IMR-90 (cell line): ENCODE measurements around the gene DICER1. TPM values are rescaled to one million over a fixed set of nuclear protein-coding genes. Genes with fewer than 3 reads are reported as not detected.

Experiments used
- ATAC-seq: fragments of 200-7000 bp; cut with Tn5 transposase; 2 replicates; pipeline ENCODE4 v1.9.1; 2020; ENCODE audit warnings: low read depth, mild to moderate bottlenecking, moderate library complexity
- BruUV-seq: library from RNA; stranded (reverse); fragments of 400-500 nt; replicated peaks from 2 replicates; lab custom pipeline; 2021; lab: Mats Ljungman, UMichigan
- CTCF ChIA-PET: fragments of 300-600 bp; formaldehyde crosslinking; extraction: SDS; loops from one replicate; lab custom pipeline; 2021; ENCODE audit warnings: antibody characterized with exemption; lab: Yijun Ruan, JAX
- POLR2A ChIA-PET: fragments of 300-600 bp; sonication (Branson Sonifier 250); formaldehyde crosslinking; loops from one replicate; lab custom pipeline; 2022; ENCODE audit warnings: antibody characterized with exemption; ENCODE audit not compliant: unreplicated experiment; lab: Charles Lee
- DNase-seq: peaks from one replicate; pipeline ENCODE4 v3.0.0; 2013
- H2AFZ ChIP-seq: replicated peaks from 2 replicates; pipeline ENCODE3; 2013; ENCODE audit warnings: low read length, mild to moderate bottlenecking; ENCODE audit not compliant: poor library complexity
- H2AK5ac ChIP-seq: 2 replicates; pipeline ENCODE4 v1.6.1; 2013; ENCODE audit warnings: low read depth, low read length, inconsistent platforms
- H2AK9ac ChIP-seq: replicated peaks from 2 replicates; pipeline ENCODE3; 2013; ENCODE audit warnings: mild to moderate bottlenecking, low read depth, low read length, moderate library complexity; ENCODE audit not compliant: poor library complexity
- H2BK120ac ChIP-seq: 2 replicates; pipeline ENCODE4 v1.6.1; 2013; ENCODE audit warnings: low read depth, low read length, inconsistent platforms
- H2BK15ac ChIP-seq: 3 replicates; pipeline ENCODE4 v1.6.1; 2013; ENCODE audit warnings: low read depth, low read length, inconsistent platforms
- H2BK20ac ChIP-seq: 2 replicates; pipeline ENCODE4 v1.6.1; 2013; ENCODE audit warnings: low read depth, mild to moderate bottlenecking, inconsistent platforms, low read length, moderate library complexity
- H2BK5ac ChIP-seq: 2 replicates; pipeline ENCODE4 v1.6.1; 2013; ENCODE audit warnings: mild to moderate bottlenecking, low read depth, low read length, inconsistent platforms; ENCODE audit not compliant: poor library complexity, severe bottlenecking
- H3K14ac ChIP-seq: replicated peaks from 2 replicates; pipeline ENCODE4 v1.6.1; 2013; ENCODE audit warnings: low read depth, low read length, inconsistent platforms
- H3K18ac ChIP-seq: 2 replicates; pipeline ENCODE4 v1.6.1; 2013; ENCODE audit warnings: low read depth, low read length, control low read depth
- H3K23ac ChIP-seq: 2 replicates; pipeline ENCODE4 v1.6.1; 2013; ENCODE audit warnings: low read depth, low read length, inconsistent platforms
- H3K27ac ChIP-seq: 2 replicates; pipeline ENCODE4 v1.5.1; 2013; ENCODE audit warnings: mild to moderate bottlenecking, control low read depth, low read length; ENCODE audit not compliant: insufficient read depth
- H3K27me3 ChIP-seq: 2 replicates; pipeline ENCODE4 v1.6.1; 2013; ENCODE audit warnings: low read length; ENCODE audit not compliant: control insufficient read depth, insufficient read depth
- H3K36me3 ChIP-seq: 2 replicates; pipeline ENCODE4 v1.6.1; 2013; ENCODE audit warnings: low read length, mixed read lengths; ENCODE audit not compliant: control insufficient read depth, insufficient read depth
- H3K4ac ChIP-seq: 2 replicates; pipeline ENCODE4 v1.6.1; 2013; ENCODE audit warnings: low read depth, low read length, inconsistent platforms
- H3K4me1 ChIP-seq: 2 replicates; pipeline ENCODE4 v1.6.1; 2013; ENCODE audit warnings: low read length, mixed read lengths; ENCODE audit not compliant: control insufficient read depth, insufficient read depth
- H3K4me2 ChIP-seq: 2 replicates; pipeline ENCODE4 v1.6.1; 2013; ENCODE audit warnings: low read depth, mild to moderate bottlenecking, control low read depth, low read length, moderate library complexity
- H3K4me3 ChIP-seq: 2 replicates; pipeline ENCODE4 v1.5.1; 2013; ENCODE audit warnings: low read depth, mild to moderate bottlenecking, control low read depth, low read length, moderate library complexity; ENCODE audit not compliant: insufficient read depth
- H3K56ac ChIP-seq: 2 replicates; pipeline ENCODE4 v1.6.1; 2013; ENCODE audit warnings: low read length, inconsistent platforms; ENCODE audit not compliant: insufficient read depth; ENCODE audit errors: extremely low read depth
- H3K79me1 ChIP-seq, 2 experiments: 2 replicates each; pipeline ENCODE4 v1.6.1; 2013; ENCODE audit warnings: low read length in 2 of 2, inconsistent platforms in 1 of 2, low read depth in 1 of 2
- H3K9ac ChIP-seq: 2 replicates; pipeline ENCODE4 v1.6.1; 2013; ENCODE audit warnings: low read depth, low read length, control low read depth
- H3K9me1 ChIP-seq: 2 replicates; pipeline ENCODE4 v1.6.1; 2013; ENCODE audit warnings: low read length, inconsistent platforms; ENCODE audit not compliant: insufficient read depth
- H3K9me3 ChIP-seq: 2 replicates; pipeline ENCODE4 v1.6.1; 2013; ENCODE audit warnings: low read length; ENCODE audit not compliant: control insufficient read depth, insufficient read depth
- H4K20me1 ChIP-seq: 2 replicates; pipeline ENCODE4 v1.6.1; 2013; ENCODE audit warnings: low read length, inconsistent platforms; ENCODE audit not compliant: insufficient read depth
- H4K5ac ChIP-seq: 2 replicates; pipeline ENCODE4 v1.6.1; 2013; ENCODE audit warnings: mild to moderate bottlenecking, low read depth, low read length, control low read depth
- H4K8ac ChIP-seq, 2 experiments: 2 replicates each; pipeline ENCODE4 v1.6.1; 2013; ENCODE audit warnings: low read depth in 2 of 2, low read length in 2 of 2, control low read depth in 1 of 2, inconsistent platforms in 1 of 2
- H4K91ac ChIP-seq: 2 replicates; pipeline ENCODE4 v1.6.1; 2013; ENCODE audit warnings: low read depth, low read length, inconsistent platforms; ENCODE audit not compliant: insufficient read depth
- CHD1 ChIP-seq: IDR thresholded peaks from 2 replicates; pipeline ENCODE4 v1.6.1; 2012; ENCODE audit warnings: low read depth, low read length, improper control_type of control experiment
- CTCF ChIP-seq: conservative IDR thresholded peaks from 2 replicates; pipeline ENCODE4 v1.5.1; 2012; ENCODE audit warnings: mild to moderate bottlenecking, low read depth, low read length, improper control_type of control experiment
- FOS ChIP-seq: fragments of 150-350 bp; IDR thresholded peaks from 2 replicates; pipeline ENCODE4 v1.6.1; 2016; ENCODE audit warnings: low read depth, low read length
- MAFK ChIP-seq: IDR thresholded peaks from 2 replicates; pipeline ENCODE4 v1.6.1; 2012; ENCODE audit warnings: low read depth, low read length, improper control_type of control experiment
- MAZ ChIP-seq: IDR thresholded peaks from 2 replicates; pipeline ENCODE4 v1.6.1; 2012; ENCODE audit warnings: low read depth, mild to moderate bottlenecking, low read length, improper control_type of control experiment, moderate library complexity, borderline replicate concordance
- MXI1 ChIP-seq: IDR thresholded peaks from 2 replicates; pipeline ENCODE4 v1.6.1; 2012; ENCODE audit warnings: low read depth, mild to moderate bottlenecking, low read length, moderate library complexity, borderline replicate concordance
- NFE2L2 ChIP-seq: fragments of 150-350 bp; IDR thresholded peaks from 2 replicates; pipeline ENCODE4 v1.6.1; 2016; ENCODE audit warnings: low read depth, mild to moderate bottlenecking, low read length
- POLR2A ChIP-seq: IDR thresholded peaks from 2 replicates; pipeline ENCODE4 v1.6.1; 2012; ENCODE audit warnings: mild to moderate bottlenecking, low read depth, low read length
- RAD21 ChIP-seq: IDR thresholded peaks from 2 replicates; pipeline ENCODE4 v1.6.1; 2012; ENCODE audit warnings: low read length, improper control_type of control experiment
- RCOR1 ChIP-seq: IDR thresholded peaks from 2 replicates; pipeline ENCODE4 v1.6.1; 2012; ENCODE audit warnings: mild to moderate bottlenecking, low read length, improper control_type of control experiment; ENCODE audit not compliant: insufficient replicate concordance
- RFX5 ChIP-seq: IDR thresholded peaks from 2 replicates; pipeline ENCODE4 v1.8.0; 2012; ENCODE audit warnings: low read depth, mild to moderate bottlenecking, low read length, moderate library complexity
- SMC3 ChIP-seq: fragments of 150-350 bp; IDR thresholded peaks from 2 replicates; pipeline ENCODE4 v1.6.1; 2016; ENCODE audit warnings: low read depth, mild to moderate bottlenecking, antibody characterized with exemption, low read length, moderate library complexity
- WGBS, 2 experiments: methylation state at CpG; one replicate each; pipeline versions ENCODE4 v1.1.5 to v1.1.7; 2013; ENCODE audit warnings: missing lambda C conversion rate in 2 of 2; ENCODE audit not compliant: insufficient read length in 1 of 2; ENCODE audit errors: extremely low coverage in 2 of 2; 5-methylcytosine and 5-hydroxymethylcytosine counted together
- dilution Hi-C: fragments of 300-500 bp; cut with HindIII; formaldehyde crosslinking; loops from one replicate; pipeline ENCODE4 v1.14.3; 2018; ENCODE audit warnings: low sequenced_read_pairs; ENCODE audit not compliant: unreplicated experiment
- in situ Hi-C: fragments of 300-500 bp; cut with MboI; formaldehyde crosslinking; loops from 3 replicates; pipeline ENCODE4 v1.14.3; 2019; ENCODE audit warnings: low sequenced_read_pairs, inconsistent platforms, mixed read lengths
- intact Hi-C: fragments of 100-400 bp; cut with micrococcal nuclease; formaldehyde crosslinking; loops from 2 replicates; pipeline ENCODE4 v1.10.0; 2022
- polyA plus RNA-seq, 3 experiments: library from polyadenylated mRNA; depleted of rRNA; stranded (reverse); fragments of >200 nt; gene quantifications; 2 replicates each; pipeline ENCODE4 v1.2.3, GENCODE V29; 2012; ENCODE audit warnings: low replicate concordance in 1 of 3
- total RNA-seq: library from RNA; depleted of rRNA; stranded (reverse); fragments of >200 nt; gene quantifications from 2 replicates; pipeline ENCODE4 v1.2.3, GENCODE V29; 2012

The DICER1 gene
- total and polyA plus RNA-seq, 2 of the 4 experiments (the other 2 are of a cell fraction) = 9.7 to 49.5 TPM

- Histone ChIP-seq H3K9ac (no peak overlapping the region), H3K4me1 (no peaks in the 10 kb centered on the region), H3K36me3 (no peaks in the 10 kb centered on the region), H2BK5ac (no peak overlapping the region), H4K5ac (no peak overlapping the region), H3K4me3 (no peak overlapping the region), H3K56ac (no peak overlapping the region), H2BK20ac (no peak overlapping the region), H2BK120ac (no peak overlapping the region), H3K9me1 (no peaks in the 10 kb centered on the region), H3K23ac (no peak overlapping the region; the same call in 1 of the 2 replicates), H3K27ac (no peak overlapping the region), H2AK5ac (no peak overlapping the region), H4K20me1 (no peaks in the 10 kb centered on the region), H4K8ac (no peak overlapping the region), H3K4me2 (no peak overlapping the region), H2BK15ac (no peak overlapping the region), H3K4ac (no peak overlapping the region), H3K79me1 (no peaks in the 10 kb centered on the region), H4K91ac (no peak overlapping the region), H2AFZ (no peak overlapping the region), H3K9me3 (no peaks in the 10 kb centered on the region), H3K27me3 (peaks cover 4% of the 10 kb centered on the region; the same call in 1 of the 2 replicates), H3K18ac (no peak overlapping the region), H2AK9ac (no peak overlapping the region), H3K14ac (no peak overlapping the region)
- ATAC-seq (no peak), DNase-seq (no peak)
- ChIA-PET POLR2A (interaction anchor here (0.5 kb wide), 1 partner anchor 24 kb away, joined by 6 read pairs; no protein-coding TSS in a partner anchor), CTCF (no interaction called here)
- BruUV-seq = no TSS peak
- TF ChIP-seq RFX5 (no peak), SMC3 (no peak), MAZ (no peak), POLR2A (no peak), RAD21 (no peak), FOS (no peak), MAFK (no peak), CTCF (no peak), CHD1 (no peak), MXI1 (no peak), RCOR1 (no peak), NFE2L2 (no peak)
- intact Hi-C loops = no loop called here
- dilution Hi-C loops = no loop called here
- in situ Hi-C loops = no loop called here
- 81% methylated on average over 5 of the region's 23 CpGs; no CpG with 5 or more reads in 1 of the 2 experiments for WGBS, 2 experiments
Observed at GRCh38 chr14:95054346-95055280, 102.7 kb downstream of the DICER1 start.
